ENCODE data around the gene NADK. TPM values are rescaled to one million over a fixed set of nuclear protein-coding genes. Genes with fewer than 3 reads are reported as not detected.

The NADK gene
- total RNA-seq, 1 experiment from 2014 or later: 101 TPM

DNA sequence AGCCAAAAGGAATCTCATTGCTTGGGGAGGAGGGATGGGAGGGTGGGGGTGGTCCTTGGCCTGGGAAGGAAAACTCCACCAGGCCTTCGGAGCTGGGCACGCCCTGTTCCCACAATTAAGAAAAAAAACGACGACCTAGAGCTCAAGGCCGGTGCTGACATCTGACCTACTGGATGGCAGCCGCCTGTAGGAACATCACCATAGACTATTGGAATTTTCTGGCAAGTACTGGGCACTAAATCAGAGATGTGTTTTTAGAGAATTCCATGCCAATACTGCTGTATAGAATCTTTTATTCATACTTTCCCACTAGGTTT lies 729 bp downstream of the NADK start:
- H3K4me3 ChIP-seq (ENCODE audit: low read depth in 2 of 2, low read length in 2 of 2): peak overlapping the region; percentile 62 to 73
- ChIA-PET POLR2A (no interaction called here), CTCF (no interaction called here)
- H3K36me3 ChIP-seq (ENCODE audit: control insufficient read depth, insufficient read depth, low read length): no peaks in the 10 kb centered on the region
- intact Hi-C loops (cut with micrococcal nuclease; ENCODE audit: unreplicated experiment) (no loop called here), in situ Hi-C loops (cut with HindIII; ENCODE audit: low pct_unique_long_range_greater_than_20kb, low sequenced_read_pairs) (no loop called here)
- H3K27ac ChIP-seq (ENCODE audit: low read length): peak overlapping the region; percentile 90
- H3K27me3 ChIP-seq (ENCODE audit: control insufficient read depth, insufficient read depth, low read length): no peaks in the 10 kb centered on the region
- ATAC-seq: no peak
- H3K4me1 ChIP-seq (ENCODE audit: control insufficient read depth, insufficient read depth, low read length): peaks cover 32% of the 10 kb centered on the region
- no TSS peak for BruUV-seq (replicated peaks)
- TF ChIP-seq TCF7L2 (IDR thresholded peaks at IDR 0.05; ENCODE audit: low read depth, low read length): no peak
- TF ChIP-seq, protein P1, sequence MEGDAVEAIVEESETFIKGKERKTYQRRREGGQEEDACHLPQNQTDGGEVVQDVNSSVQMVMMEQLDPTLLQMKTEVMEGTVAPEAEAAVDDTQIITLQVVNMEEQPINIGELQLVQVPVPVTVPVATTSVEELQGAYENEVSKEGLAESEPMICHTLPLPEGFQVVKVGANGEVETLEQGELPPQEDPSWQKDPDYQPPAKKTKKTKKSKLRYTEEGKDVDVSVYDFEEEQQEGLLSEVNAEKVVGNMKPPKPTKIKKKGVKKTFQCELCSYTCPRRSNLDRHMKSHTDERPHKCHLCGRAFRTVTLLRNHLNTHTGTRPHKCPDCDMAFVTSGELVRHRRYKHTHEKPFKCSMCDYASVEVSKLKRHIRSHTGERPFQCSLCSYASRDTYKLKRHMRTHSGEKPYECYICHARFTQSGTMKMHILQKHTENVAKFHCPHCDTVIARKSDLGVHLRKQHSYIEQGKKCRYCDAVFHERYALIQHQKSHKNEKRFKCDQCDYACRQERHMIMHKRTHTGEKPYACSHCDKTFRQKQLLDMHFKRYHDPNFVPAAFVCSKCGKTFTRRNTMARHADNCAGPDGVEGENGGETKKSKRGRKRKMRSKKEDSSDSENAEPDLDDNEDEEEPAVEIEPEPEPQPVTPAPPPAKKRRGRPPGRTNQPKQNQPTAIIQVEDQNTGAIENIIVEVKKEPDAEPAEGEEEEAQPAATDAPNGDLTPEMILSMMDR (IDR thresholded peaks at IDR 0.05): no peak
- TF ChIP-seq, protein P2, sequence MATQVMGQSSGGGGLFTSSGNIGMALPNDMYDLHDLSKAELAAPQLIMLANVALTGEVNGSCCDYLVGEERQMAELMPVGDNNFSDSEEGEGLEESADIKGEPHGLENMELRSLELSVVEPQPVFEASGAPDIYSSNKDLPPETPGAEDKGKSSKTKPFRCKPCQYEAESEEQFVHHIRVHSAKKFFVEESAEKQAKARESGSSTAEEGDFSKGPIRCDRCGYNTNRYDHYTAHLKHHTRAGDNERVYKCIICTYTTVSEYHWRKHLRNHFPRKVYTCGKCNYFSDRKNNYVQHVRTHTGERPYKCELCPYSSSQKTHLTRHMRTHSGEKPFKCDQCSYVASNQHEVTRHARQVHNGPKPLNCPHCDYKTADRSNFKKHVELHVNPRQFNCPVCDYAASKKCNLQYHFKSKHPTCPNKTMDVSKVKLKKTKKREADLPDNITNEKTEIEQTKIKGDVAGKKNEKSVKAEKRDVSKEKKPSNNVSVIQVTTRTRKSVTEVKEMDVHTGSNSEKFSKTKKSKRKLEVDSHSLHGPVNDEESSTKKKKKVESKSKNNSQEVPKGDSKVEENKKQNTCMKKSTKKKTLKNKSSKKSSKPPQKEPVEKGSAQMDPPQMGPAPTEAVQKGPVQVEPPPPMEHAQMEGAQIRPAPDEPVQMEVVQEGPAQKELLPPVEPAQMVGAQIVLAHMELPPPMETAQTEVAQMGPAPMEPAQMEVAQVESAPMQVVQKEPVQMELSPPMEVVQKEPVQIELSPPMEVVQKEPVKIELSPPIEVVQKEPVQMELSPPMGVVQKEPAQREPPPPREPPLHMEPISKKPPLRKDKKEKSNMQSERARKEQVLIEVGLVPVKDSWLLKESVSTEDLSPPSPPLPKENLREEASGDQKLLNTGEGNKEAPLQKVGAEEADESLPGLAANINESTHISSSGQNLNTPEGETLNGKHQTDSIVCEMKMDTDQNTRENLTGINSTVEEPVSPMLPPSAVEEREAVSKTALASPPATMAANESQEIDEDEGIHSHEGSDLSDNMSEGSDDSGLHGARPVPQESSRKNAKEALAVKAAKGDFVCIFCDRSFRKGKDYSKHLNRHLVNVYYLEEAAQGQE (IDR thresholded peaks at IDR 0.05; ENCODE audit: insufficient read depth in 1 of 2, low read depth in 2 of 2, low read length in 1 of 2): no peak
- no peak for TF ChIP-seq SIN3A (IDR thresholded peaks at IDR 0.05; ENCODE audit: borderline replicate concordance, insufficient read depth, low read depth, low read length)
- no peak for TF ChIP-seq POLR2AphosphoS5 (IDR thresholded peaks at IDR 0.05; ENCODE audit: low read depth, low read length)
- no peaks in the 10 kb centered on the region for H3K9me3 ChIP-seq (ENCODE audit: control insufficient read depth, insufficient read depth, low read depth, low read length)
- no peak for DNase-seq (ENCODE audit: low read depth, low spot score)

DNA sequence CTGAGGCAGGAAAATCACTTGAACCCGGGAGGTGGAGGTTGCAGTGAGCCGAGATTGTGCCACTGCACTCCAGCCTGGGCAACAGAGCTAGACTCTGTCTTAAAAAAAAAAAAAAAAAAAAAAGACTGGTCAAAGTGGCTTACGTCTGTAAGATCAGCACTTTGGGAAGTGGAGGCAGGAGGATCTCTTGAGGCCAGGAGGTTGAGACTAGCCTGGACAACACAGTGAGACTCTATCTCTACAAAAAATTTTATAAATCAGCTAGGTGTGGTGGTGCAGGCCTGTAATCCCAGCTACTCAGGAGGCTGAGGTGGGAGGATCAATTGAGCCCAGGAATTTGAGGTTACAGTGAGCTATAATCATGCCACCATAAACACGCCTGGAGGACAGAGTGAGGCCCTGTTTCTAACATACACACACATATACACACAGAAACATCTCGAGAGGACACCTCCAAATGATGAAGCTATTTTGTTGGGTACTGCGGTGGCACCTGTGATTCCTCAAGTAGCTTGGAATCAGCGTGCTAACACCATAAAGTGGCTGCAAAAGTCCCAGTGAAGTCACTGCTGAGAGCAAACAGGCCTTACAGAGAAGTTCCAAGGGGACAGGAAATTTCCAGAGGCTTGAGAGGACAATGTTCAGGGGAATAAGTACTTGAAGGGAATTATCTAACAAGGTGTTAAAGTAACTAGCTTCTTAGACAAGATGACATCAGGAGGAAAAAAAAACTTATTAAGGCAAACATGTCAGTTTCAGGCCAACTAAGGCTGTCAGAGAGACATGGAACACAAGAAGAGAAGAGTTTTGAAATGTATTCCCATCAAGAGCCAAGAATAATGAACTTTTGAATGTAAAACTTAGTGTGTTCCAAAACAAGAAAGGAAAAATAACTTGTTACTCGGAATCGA lies 1.3 kb downstream of the NADK start:
- intact Hi-C loops (cut with micrococcal nuclease; ENCODE audit: unreplicated experiment): no loop called here
- Histone ChIP-seq H3K4me3 (ENCODE audit: low read depth in 2 of 2, low read length in 2 of 2) (peak overlapping the region; percentile 62 to 73), H3K36me3 (ENCODE audit: control insufficient read depth, insufficient read depth, low read length) (no peaks in the 10 kb centered on the region), H3K4me1 (ENCODE audit: control insufficient read depth, insufficient read depth, low read length) (peaks cover 28% of the 10 kb centered on the region), H3K27me3 (ENCODE audit: control insufficient read depth, insufficient read depth, low read length) (no peaks in the 10 kb centered on the region), H3K9me3 (ENCODE audit: control insufficient read depth, insufficient read depth, low read depth, low read length) (no peaks in the 10 kb centered on the region), H3K27ac (ENCODE audit: low read length) (peak overlapping the region; percentile 90)
- ChIA-PET POLR2A (interaction anchor here (0.7 kb wide), 1 partner anchor 132 kb away, joined by 10 read pairs; no protein-coding TSS in a partner anchor), CTCF (no interaction called here)
- ATAC-seq: no peak
- TF ChIP-seq POLR2AphosphoS5 (IDR thresholded peaks at IDR 0.05; ENCODE audit: low read depth, low read length) (no peak), TCF7L2 (IDR thresholded peaks at IDR 0.05; ENCODE audit: low read depth, low read length) (no peak), SIN3A (IDR thresholded peaks at IDR 0.05; ENCODE audit: borderline replicate concordance, insufficient read depth, low read depth, low read length) (no peak)
- TF ChIP-seq, protein P1 (IDR thresholded peaks at IDR 0.05): no peak
- TF ChIP-seq, protein P2 (IDR thresholded peaks at IDR 0.05; ENCODE audit: insufficient read depth in 1 of 2, low read depth in 2 of 2, low read length in 1 of 2): no peak
- in situ Hi-C loops (cut with HindIII; ENCODE audit: low pct_unique_long_range_greater_than_20kb, low sequenced_read_pairs): no loop called here
- no peak for DNase-seq (ENCODE audit: low read depth, low spot score)
- BruUV-seq (replicated peaks): TSS peak; percentile 85

Data from Panc1 (cell line).